GM18868 (cell line): ENCODE results near the gene NSUN5.
A peak's percentile ranks its signal among the peaks of the same experiment; 100 is the strongest.
"Not testable (repeated sequence)": the region's sequence is repeated elsewhere in the genome, so short reads cannot be mapped to it uniquely, and the experiment has no call there.

Experiments used
- ATAC-seq: cut with Tn5 transposase; IDR thresholded peaks from one replicate; pipeline ENCODE4 v1.9.1; 2021; ENCODE audit warnings: mild to moderate bottlenecking, moderate library complexity; ENCODE audit not compliant: unreplicated experiment

The NSUN5 gene

DNA sequence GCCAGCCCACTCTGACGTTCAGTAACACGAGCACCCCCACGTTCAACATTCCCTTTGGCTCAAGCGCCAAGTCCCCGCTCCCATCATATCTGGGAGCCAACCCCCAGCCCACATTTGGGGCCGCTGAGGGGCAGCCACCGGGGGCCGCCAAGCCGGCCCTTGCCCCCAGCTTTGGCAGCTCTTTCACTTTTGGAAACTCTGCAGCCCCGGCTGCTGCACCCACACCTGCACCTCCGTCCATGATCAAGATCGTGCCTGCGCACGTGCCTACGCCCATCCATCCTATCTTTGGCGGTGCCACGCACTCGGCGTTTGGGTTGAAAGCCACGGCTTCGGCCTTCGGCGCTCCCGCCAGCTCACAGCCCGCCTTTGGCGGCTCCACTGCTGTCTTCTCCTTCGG, 10.9 kb downstream of the NSUN5 start:
- not testable (repeated sequence) for ATAC-seq

DNA sequence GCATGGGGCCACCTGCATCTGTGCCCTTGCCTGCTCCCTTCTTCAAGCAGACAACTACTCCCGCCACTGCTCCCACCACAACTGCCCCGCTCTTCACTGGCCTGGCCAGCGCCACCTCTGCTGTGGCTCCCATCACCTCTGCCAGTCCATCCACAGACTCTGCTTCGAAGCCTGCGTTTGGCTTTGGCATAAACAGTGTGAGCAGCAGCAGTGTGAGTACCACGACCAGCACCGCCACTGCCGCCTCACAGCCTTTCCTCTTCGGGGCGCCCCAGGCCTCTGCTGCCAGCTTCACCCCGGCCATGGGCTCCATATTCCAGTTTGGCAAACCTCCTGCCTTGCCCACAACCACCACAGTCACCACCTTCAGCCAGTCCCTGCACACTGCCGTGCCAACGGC, 11.4 kb downstream of the NSUN5 start:
- ATAC-seq: not testable (repeated sequence)

DNA sequence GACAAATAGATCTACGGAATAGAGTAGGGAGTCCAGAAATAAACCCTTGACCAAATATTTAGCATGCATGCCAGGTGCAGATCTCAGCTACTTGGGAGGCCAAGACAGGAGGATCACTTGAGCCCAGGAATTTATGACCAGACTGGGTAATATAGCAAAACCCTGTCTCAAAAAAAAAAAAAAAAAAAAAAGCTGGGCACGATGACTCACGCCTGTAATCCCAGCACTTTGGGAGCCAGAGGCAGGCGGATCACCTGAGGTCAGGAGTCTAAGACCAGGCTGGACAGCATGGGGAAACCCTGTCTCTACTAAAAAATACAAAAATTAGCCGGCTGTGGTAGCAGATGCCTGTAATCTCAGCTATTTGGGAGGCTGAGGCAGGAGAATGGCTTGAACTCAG, 31.4 kb downstream of the NSUN5 start:
- not testable (repeated sequence) for ATAC-seq

DNA sequence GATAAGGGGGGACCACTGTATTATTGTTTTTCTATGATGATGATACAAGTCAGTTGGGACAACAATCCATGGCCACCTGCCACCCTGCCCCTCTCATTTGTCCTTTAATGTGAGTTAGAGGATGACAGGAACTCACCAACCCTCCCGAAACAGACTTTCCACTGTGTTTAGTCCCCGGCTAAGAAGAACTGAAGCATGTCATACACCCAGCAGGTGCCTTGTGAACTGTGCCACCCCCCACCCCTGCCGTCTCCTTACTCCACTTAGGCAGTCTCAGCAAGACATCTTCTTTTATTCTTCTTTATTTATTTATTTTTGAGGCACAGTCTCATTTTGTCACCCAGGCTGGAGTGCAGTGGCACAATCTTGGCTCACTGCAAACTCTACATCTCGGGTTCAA, 40.8 kb downstream of the NSUN5 start:
- not testable (repeated sequence) for ATAC-seq

DNA sequence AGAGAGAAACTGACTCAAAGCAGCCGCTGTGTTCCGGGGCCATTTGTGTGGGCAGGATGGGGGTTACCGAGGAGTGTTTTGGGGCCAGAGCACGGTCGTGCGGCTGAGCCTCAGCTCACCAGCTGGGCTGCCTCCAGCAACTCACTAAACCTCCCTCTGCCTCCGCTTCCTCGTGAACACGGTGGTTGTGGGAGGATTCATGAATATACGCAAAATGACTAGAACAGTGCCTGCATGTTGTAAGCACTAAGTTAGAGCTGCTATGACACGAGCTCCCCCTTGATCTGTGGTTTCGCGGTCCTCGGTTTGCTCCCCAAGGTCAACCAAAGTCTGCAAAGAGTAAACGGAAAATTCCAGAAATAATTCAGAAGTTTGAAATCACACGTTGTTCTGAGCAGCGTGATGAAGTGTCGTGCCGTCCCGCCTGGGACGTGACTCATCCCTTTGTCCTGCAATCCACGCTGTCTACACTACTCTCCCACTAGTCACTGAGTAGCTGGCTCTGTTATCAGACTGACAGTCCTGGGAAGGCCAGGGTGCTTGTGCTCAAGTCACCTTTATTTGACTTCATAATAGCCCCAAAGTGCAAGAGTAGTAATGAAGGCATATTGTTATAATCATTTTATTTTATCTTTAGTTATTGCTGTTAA, 41.8 kb downstream of the NSUN5 start:
- peak; percentile 81 for ATAC-seq

DNA sequence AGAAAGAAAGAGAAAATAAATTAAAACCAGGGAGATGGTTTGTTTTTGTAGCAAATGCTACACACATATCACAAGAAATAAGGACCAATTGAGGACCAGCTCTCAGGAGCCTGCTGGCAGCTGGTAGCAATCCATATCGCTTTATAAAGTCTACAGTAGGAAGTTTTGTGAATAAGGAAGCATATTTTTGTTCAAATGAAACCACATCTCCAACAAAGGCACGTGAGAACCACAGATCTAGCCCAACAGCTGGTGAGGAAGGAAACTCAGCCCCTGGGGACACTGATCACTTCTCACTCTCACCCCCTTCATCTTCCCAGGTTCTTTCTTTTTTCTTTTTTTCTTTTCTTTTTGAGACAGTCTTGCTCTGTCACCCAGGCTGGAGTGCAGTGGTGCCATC, 46.2 kb downstream of the NSUN5 start:
- peak; percentile 30 for ATAC-seq
